Left renal cortex interstitium (tissue), 4 donors: Measurements from ENCODE around the gene ZNF254. TPM values are rescaled to one million over a fixed set of nuclear protein-coding genes. Genes with fewer than 3 reads are reported as not detected.
"Not testable (repeated sequence)": the region's sequence is repeated elsewhere in the genome, so short reads cannot be mapped to it uniquely, and the experiment has no call there.

Experiments
- DNase-seq, 4 donors: peaks; one replicate each; pipeline ENCODE4 v3.0.0-alpha.2; 2013; ENCODE audit warnings: low read depth in 4 of 4, low spot score in 2 of 4, missing footprints in 1 of 4
- polyA plus RNA-seq, 4 donors: library from polyadenylated mRNA; unstranded; fragments of 120-200 nt; gene quantifications; one replicate each; pipeline ENCODE4 v1.2.1, GENCODE V29; 2013; ENCODE audit not compliant: insufficient read length in 4 of 4

ZNF254 gene
- polyA plus RNA-seq, 4 donors: 28.6 to 39.6 (median 34.2) TPM

- no peak for DNase-seq
Measured at GRCh38 chr19:24069905-24070657, 16.9 kb upstream of the ZNF254 start.

GRCh38 chr19:24071078-24071477 lies 15.9 kb upstream of the ZNF254 start:
- DNase-seq: no peak

GRCh38 chr19:24072720-24073119 lies 14.3 kb upstream of the ZNF254 start:
- no peak for DNase-seq

DNA sequence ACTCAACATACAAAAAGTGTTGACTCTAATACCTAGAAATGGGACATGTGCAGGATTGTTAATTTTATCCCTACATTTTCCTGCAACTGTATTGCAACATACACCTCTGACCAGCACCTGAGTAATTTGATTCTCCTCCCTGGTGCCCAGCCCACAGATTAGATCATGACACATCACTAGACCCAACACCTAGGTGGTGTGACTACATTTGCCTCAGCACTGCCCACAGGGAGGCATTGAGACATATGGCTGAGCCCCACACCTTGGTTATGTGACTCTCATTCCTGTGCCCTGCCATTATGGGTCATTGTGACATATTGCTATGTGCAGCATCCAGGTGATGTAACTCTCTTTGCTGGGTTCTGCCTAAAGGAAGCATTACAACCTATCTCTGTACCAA lies 13.2 kb upstream of the ZNF254 start:
- DNase-seq: no peak

DNA sequence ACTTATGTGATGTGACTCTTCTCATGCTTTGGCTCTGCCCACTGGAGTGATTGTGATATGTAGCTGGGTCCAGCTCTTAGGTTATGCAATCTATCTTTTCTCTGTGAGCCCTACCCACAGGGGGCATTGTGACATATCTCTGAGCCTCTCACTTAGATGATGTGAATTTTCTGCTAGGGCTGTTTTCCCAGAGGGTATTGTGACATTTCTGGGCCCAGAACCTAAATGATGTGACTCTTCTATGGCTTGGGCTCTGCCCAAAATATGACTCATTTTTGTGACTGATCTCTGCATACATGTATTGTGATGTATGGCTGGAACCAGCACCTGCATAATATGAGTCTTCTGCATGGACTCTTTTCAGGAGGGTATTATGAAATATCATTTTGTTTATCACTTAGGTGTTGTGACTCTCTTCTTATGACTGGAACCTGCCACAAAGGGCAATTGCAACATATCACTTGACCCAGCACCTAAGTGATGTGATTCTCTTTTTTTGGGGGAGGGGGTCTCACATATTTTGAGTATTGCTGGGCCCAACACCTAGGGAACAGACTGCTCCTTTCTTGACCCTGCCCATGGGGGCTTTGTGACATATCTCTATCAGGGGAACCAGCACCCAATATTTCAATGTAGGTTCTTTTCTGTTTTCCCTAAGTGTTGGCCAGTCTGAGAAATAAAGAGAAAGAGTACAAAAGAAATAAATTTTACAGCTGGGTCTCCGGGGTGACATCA lies 12.1 kb upstream of the ZNF254 start:
- DNase-seq: no peak

DNA sequence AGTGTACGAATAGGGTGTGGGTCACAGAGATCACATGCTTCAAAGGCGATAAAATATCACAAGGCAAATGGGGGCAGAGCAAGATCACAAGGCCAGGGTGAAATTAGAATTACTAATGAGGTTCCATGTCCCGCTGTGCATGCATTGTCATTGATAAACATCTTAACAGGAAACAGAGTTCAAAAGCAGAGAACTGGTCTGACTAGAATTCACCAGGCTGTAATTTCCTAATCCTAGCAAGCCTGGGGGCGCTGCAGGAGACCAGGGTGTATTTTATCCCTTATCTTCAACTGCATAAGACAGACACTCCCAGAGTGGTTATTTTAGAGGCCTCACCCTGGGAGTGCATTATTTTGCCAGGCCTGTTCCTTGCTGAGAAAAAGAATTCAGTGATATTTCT lies 11.5 kb upstream of the ZNF254 start:
- not testable (repeated sequence) for DNase-seq

- no peak for DNase-seq
Measured at GRCh38 chr19:24078680-24079079, 8.3 kb upstream of the ZNF254 start.

GRCh38 chr19:24081056-24081455 lies 5.9 kb upstream of the ZNF254 start:
- no peak for DNase-seq

GRCh38 chr19:24098359-24098758 lies 11.4 kb downstream of the ZNF254 start:
- DNase-seq: no peak

DNA sequence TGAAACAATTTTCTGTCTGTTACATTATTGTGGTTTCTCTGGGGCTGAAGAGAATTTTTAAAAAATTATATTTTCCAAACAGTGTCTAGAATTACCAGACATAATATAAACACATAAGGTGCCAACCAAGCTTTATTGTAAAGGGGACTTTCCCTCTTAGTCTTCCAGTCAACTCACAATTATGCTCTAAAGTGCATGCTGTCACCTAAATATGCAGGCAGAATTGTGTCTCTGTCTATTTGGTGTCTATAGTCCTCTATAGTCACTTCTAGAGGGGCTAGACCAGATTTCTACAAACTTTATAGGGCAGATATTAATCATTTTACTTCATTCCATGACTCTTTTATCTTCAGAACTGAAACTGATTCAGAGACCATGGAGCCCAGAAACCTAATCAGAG lies 12.8 kb downstream of the ZNF254 start:
- no peak for DNase-seq

- not testable (repeated sequence) for DNase-seq
Measured at GRCh38 chr19:24100597-24100996, 13.6 kb downstream of the ZNF254 start.

DNA sequence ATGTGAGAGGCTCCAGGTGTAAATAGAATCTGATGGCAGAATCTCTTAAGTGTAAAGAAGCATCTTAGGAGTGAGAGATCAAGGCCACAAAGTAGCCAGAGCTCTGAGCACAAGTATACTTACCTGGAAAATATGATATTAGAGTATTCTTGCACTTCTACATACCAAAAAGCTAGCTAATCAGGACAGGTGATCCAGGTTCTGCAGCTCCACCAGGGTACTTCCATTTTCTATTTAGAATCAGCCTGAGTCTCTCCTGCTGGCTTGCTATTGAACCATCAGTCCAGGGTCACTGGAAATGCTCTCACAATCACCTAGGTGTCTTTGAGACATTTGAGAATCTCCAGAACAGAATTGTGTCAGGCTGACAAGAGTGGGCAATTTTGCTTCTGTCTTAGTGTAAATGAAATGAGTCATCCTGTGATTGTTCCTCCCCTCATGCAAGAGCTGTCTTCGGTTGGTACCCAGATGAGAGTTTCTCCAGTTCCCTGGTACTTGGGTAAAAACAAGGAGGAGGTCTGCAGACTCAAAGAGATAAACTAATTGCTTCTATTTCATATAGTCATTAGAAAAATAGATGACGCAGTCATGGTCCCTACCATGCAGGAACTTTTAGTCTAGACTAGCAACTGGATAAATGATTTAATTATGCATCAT lies 14.6 kb downstream of the ZNF254 start:
- DNase-seq: no peak

DNA sequence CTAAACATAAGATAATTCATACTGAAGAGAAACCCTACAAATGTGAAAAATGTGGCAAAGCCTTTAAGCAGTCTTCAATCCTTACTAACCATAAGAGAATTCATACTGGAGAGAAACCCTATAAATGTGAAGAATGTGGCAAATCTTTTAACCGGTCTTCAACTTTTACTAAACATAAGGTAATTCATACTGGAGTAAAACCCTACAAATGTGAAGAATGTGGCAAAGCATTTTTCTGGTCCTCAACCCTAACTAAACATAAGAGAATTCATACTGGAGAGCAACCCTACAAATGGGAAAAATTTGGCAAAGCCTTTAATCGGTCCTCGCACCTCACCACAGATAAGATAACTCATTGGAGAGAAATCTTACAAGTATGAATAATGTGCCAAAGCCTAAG lies 40.6 kb downstream of the ZNF254 start:
- DNase-seq: no peak

GRCh38 chr19:24140099-24140498 lies 53.1 kb downstream of the ZNF254 start:
- no peak for DNase-seq

DNA sequence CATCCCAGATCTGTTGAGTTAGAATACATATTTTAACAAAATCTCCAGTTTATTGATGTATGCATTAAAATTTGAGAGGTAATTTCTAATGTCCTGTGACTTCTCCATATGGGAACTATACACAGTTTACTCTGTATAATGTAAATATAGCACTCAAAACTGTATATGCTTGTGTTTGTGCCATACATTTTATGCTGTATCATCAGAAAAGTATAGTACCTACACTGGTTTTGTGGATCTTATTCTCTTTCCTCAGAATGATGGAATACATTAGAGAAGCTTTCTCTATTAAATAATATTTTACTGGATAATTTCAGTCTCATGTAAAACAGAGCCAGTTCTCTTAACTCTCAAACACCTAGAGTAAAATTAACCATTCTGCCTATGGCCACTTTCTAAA lies 53.6 kb downstream of the ZNF254 start:
- DNase-seq: no peak

DNA sequence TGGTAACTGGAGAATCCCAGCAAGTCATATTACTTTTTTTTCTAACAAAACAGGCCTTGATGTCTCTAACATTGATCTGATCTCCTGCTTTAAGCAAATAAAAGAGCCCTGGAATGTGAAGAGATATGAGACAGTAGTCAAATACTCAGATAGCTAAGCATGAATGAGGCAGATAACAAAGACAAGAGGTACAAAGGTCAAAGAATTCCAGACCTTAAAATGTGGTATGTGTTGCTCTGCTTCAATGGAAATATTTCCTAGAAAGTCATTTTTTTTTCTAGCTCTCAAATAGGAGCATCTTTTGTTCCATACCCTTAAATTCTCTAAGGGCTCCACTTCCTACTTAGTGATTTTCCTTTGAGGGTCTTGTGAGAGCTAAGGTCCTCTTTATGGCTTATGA lies 54.6 kb downstream of the ZNF254 start:
- DNase-seq: no peak

DNA sequence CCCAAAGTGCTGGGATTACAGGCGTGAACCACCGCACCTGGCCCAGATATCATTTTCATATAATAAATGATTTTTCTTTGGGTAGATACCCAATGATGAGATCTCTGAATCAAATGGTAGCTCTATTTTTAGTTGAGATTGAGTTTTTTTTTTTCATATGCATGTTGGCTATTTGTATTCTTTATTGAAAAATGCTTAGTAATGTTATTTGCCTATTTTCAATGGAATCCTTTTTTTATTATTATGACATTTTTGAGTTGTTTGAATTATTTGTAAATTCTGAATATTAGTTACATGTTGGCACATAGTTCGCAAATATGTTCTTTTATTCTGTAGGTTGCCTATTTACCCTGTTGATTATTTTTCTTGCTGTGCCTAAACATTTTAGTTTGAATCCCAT lies 55.8 kb downstream of the ZNF254 start:
- DNase-seq: no peak

GRCh38 chr19:24159707-24160106 lies 72.7 kb downstream of the ZNF254 start:
- DNase-seq: peak in 1 of 4 donors; percentile 1

DNA sequence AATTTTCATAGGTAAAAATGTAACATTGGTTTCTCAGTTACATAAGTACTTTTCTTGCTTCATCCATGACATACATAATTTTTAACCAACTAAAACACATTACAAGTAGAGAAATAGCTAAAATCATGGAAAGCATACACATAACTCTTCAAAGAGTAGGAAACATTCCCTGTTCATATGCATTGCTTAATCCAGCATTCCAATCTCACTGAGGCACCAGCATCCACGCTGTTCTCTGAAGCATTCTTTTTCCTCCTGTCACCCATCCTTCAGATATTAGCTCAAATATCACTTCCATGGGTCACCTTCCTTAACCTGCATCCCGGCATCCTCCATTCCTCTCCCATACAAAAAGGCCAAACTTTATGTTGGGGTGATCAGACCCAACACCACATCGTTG lies 79.1 kb downstream of the ZNF254 start:
- no peak for DNase-seq

DNA sequence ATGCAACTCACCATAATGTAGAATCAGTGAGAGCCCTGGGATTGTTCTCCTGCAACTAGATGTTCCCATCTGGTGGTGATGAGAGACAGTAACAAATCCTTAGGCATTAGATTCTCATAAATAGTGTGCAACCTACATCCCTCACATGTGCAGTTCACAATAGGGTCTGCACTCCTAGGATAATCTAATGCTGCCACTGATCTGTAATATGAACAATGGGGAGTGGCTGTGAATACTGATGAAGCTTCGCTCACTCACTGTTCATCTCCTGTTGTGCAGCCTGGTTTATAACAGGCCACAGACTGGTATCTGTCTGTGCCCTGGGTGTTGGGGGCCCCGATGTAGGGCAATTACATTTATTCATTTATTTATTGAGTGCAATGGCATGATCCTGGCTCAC lies 86.9 kb downstream of the ZNF254 start:
- DNase-seq: no peak

GRCh38 chr19:24177686-24178085 lies 90.7 kb downstream of the ZNF254 start:
- no peak for DNase-seq

DNA sequence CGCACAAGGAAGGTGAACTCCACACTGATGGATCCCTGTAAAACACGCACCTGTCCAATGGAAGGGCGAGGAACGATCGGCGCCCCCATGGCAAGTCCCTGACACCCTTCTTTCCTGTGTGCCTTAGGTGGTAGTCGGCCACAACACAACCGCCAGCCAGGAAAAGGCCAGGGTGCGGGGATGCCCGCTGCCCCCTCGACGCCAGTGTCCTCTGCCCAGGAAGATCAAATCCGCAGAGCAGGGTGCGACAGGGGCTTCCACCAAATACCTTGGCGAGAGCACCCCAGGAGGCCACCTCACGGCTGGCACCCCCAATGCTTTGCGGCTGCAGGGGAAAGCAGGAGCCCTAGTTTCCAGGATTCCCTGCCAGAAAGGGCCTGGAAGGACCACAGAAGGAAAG lies 91.2 kb downstream of the ZNF254 start:
- DNase-seq: no peak
